ENCODE data around the gene AFG1L. TPM values are rescaled to one million over a fixed set of nuclear protein-coding genes. Genes with fewer than 3 reads are reported as not detected.
A peak's percentile ranks its signal among the peaks of the same experiment; 100 is the strongest.

The AFG1L gene
- total RNA-seq, 6 experiments from 2014 or later, result 4.8 to 5.7 (median 5.3) TPM

DNA sequence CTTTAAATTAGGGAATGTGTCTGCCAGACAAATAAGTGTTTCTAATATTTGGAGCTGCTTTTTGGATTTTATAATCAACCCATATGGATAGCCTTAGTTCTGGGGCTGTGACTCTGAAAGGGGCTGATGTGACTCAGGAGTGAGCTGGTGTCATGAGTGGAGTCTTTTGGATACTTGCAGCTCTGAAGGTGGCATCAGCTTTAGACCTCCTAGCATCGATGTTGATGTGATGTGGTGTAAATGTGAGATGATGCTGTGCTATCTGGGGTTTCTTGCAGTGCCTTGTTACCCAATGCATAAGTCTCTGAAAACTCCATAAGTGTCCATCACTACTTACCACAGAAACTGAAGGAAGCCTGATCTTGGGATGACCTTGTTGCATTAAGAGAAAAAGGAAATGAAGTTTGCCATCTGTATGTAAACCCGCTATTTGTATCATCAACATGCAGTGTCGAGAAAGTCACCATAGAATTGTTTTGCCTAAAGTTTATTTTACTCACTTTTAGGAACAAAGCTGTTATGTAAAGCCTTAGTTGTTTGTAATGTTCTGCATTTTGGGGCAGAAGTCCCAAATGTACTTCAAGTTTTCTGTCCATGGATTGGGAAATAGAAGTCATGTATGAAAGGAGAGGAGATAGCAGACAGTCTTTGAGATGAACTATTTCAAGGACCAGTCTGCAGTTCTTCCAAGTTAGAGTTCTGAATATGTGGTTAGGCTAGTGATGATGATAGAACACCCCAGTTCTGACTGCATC is 273.9 kb downstream of the AFG1L start:
- peaks cover 34% of the 10 kb centered on the region for H3K36me3 Mint-ChIP-seq (ENCODE audit: low read depth)
- H3K9me3 Mint-ChIP-seq, result no peaks in the 10 kb centered on the region
- H3K4me3 Mint-ChIP-seq, result no peak overlapping the region
- TF ChIP-seq, protein P1, sequence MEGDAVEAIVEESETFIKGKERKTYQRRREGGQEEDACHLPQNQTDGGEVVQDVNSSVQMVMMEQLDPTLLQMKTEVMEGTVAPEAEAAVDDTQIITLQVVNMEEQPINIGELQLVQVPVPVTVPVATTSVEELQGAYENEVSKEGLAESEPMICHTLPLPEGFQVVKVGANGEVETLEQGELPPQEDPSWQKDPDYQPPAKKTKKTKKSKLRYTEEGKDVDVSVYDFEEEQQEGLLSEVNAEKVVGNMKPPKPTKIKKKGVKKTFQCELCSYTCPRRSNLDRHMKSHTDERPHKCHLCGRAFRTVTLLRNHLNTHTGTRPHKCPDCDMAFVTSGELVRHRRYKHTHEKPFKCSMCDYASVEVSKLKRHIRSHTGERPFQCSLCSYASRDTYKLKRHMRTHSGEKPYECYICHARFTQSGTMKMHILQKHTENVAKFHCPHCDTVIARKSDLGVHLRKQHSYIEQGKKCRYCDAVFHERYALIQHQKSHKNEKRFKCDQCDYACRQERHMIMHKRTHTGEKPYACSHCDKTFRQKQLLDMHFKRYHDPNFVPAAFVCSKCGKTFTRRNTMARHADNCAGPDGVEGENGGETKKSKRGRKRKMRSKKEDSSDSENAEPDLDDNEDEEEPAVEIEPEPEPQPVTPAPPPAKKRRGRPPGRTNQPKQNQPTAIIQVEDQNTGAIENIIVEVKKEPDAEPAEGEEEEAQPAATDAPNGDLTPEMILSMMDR (IDR thresholded peaks at IDR 0.05), result no peak
- DNase-seq, result no peak
- H3K27me3 Mint-ChIP-seq (ENCODE audit: insufficient read depth), result no peaks in the 10 kb centered on the region
- peaks cover 66% of the 10 kb centered on the region for H3K4me1 Mint-ChIP-seq (ENCODE audit: low read depth)
- no peak overlapping the region; the same call in 1 of the 2 replicates for H3K27ac Mint-ChIP-seq

DNA sequence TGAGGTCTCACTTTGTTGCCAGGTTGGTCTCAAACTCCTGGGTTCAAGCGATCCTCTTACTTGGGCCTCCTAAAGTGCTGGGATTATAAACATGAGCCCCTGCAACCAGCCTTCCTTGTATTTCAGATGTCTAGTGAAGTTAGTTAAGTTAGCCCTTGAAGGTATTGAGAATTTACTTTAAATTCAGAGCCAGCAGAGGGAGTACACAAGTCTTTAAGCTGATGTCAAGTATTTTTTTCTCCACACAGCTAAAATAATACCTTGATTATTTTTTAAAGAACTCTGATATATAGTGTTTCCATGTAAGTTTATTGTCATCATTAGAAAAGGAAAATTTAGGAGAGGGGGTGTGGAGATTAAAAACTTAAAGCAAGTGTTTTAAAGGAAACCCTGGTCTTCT is 275.7 kb downstream of the AFG1L start:
- TF ChIP-seq, protein P1 (IDR thresholded peaks at IDR 0.05), result peak; percentile 50
- H3K4me3 Mint-ChIP-seq, result no peak overlapping the region
- DNase-seq, result no peak
- H3K27ac Mint-ChIP-seq, result no peak overlapping the region
- H3K27me3 Mint-ChIP-seq (ENCODE audit: insufficient read depth), result no peaks in the 10 kb centered on the region
- H3K4me1 Mint-ChIP-seq (ENCODE audit: low read depth), result peaks cover 61% of the 10 kb centered on the region
- no peaks in the 10 kb centered on the region for H3K9me3 Mint-ChIP-seq
- H3K36me3 Mint-ChIP-seq (ENCODE audit: low read depth), result peaks cover 34% of the 10 kb centered on the region

DNA sequence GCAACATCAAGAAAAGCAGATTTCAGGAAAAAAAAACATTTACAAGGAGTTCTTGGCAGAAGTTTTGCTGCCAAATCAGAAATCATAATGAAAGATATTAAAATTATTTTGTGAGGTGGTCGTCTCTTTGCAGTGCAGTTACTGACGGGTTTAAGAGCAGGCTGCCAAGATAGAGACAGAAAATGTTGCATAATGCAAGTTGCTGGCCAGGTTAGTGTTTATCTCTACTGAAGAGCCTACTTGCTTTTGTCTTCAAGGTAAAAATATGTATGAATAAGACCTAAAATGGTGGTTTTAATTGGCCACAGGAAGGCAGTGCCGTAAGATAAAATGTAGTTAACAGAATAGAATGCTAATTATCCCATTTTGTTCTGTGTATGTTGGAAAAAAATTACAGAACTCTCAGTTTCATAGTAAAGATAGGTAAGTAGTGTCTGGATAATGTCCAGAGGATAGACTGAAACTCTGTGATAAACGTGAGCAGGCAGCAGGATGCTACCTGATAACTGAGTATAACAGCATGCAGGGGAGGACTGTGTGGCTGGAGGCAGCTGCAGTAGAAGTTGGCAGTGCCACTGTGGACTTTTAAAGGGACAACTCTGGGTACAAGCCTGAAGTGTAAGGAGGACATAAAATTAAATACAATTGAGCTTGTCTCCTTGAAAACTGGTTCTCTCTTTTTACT is 279.7 kb downstream of the AFG1L start:
- H3K36me3 Mint-ChIP-seq (ENCODE audit: low read depth), result peaks cover 27% of the 10 kb centered on the region
- H3K9me3 Mint-ChIP-seq, result no peaks in the 10 kb centered on the region
- H3K27me3 Mint-ChIP-seq (ENCODE audit: insufficient read depth), result no peaks in the 10 kb centered on the region
- no peak overlapping the region for H3K27ac Mint-ChIP-seq
- H3K4me3 Mint-ChIP-seq, result no peak overlapping the region
- TF ChIP-seq, protein P1 (IDR thresholded peaks at IDR 0.05), result no peak
- H3K4me1 Mint-ChIP-seq (ENCODE audit: low read depth), result peaks cover 58% of the 10 kb centered on the region
- no peak for DNase-seq

Other genes with a start within 250 kb of the AFG1L start
- 10 to 100 TPM; 42.8 to 52.6 (median 48.7) TPM for gene OSTM1, start 220.3 kb upstream of the AFG1L start, total RNA-seq (2021; fragmentation: NEBNext Ultra II Directional; extraction: Animal tissue kit (Norgen Biotek cat#: 25700))
- gene NR2E1, start 129.0 kb upstream of the AFG1L start, total RNA-seq (2021; fragmentation: NEBNext Ultra II Directional; extraction: Animal tissue kit (Norgen Biotek cat#: 25700)), result not detected
- 100 to 1,000 TPM; 148 to 195 (median 189) TPM for gene SNX3, start 34.0 kb upstream of the AFG1L start, total RNA-seq (2021; fragmentation: NEBNext Ultra II Directional; extraction: Animal tissue kit (Norgen Biotek cat#: 25700))